ENCODE data around the gene PERM1.

DNA sequence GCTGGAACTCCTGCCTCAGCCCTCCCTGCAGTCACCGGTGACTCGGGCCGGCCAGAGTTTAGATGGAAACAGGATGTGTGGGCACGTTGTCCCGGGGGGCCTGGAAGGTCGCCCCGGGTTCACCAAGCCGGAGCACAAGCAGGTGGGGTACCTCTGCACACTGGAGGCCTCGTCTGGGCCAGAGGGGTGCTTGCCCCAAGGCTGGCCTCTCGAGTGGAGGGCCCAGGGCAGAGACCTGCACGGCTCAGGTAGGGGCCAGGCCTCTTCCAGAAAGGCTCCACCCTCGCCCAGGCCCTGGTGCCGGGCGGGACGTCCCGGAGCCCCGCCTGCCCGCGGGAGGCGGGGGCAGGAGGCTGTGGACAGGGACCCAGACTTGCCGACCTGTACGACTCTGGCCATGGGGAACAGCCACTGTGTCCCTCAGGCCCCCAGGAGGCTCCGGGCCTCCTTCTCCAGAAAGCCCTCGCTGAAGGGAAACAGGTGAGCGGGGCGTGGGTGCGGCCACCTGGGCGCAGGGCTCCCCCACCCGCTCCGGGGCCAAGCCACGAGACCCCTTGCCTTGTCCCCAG is 15.7 kb downstream of the PERM1 start, which contains the start of gene PLEKHN1:
- TF ChIP-seq, protein P1, sequence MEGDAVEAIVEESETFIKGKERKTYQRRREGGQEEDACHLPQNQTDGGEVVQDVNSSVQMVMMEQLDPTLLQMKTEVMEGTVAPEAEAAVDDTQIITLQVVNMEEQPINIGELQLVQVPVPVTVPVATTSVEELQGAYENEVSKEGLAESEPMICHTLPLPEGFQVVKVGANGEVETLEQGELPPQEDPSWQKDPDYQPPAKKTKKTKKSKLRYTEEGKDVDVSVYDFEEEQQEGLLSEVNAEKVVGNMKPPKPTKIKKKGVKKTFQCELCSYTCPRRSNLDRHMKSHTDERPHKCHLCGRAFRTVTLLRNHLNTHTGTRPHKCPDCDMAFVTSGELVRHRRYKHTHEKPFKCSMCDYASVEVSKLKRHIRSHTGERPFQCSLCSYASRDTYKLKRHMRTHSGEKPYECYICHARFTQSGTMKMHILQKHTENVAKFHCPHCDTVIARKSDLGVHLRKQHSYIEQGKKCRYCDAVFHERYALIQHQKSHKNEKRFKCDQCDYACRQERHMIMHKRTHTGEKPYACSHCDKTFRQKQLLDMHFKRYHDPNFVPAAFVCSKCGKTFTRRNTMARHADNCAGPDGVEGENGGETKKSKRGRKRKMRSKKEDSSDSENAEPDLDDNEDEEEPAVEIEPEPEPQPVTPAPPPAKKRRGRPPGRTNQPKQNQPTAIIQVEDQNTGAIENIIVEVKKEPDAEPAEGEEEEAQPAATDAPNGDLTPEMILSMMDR (IDR thresholded peaks at IDR 0.05; ENCODE audit: low read depth, low read length, missing input control): no peak
- TF ChIP-seq, protein P2, sequence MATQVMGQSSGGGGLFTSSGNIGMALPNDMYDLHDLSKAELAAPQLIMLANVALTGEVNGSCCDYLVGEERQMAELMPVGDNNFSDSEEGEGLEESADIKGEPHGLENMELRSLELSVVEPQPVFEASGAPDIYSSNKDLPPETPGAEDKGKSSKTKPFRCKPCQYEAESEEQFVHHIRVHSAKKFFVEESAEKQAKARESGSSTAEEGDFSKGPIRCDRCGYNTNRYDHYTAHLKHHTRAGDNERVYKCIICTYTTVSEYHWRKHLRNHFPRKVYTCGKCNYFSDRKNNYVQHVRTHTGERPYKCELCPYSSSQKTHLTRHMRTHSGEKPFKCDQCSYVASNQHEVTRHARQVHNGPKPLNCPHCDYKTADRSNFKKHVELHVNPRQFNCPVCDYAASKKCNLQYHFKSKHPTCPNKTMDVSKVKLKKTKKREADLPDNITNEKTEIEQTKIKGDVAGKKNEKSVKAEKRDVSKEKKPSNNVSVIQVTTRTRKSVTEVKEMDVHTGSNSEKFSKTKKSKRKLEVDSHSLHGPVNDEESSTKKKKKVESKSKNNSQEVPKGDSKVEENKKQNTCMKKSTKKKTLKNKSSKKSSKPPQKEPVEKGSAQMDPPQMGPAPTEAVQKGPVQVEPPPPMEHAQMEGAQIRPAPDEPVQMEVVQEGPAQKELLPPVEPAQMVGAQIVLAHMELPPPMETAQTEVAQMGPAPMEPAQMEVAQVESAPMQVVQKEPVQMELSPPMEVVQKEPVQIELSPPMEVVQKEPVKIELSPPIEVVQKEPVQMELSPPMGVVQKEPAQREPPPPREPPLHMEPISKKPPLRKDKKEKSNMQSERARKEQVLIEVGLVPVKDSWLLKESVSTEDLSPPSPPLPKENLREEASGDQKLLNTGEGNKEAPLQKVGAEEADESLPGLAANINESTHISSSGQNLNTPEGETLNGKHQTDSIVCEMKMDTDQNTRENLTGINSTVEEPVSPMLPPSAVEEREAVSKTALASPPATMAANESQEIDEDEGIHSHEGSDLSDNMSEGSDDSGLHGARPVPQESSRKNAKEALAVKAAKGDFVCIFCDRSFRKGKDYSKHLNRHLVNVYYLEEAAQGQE (IDR thresholded peaks at IDR 0.05): no peak

All from liver (tissue), 2 donors.